Mammary epithelial cell (primary cell): ENCODE results near the gene CPNE9.

Experiments
- CTCF ChIP-seq, 2 donors: IDR thresholded peaks in 1 of 2; conservative IDR thresholded peaks in 1 of 2; 2 replicates each; pipeline ENCODE4 v1.5.1; 2011 to 2012; ENCODE audit warnings: inconsistent platforms in 2 of 2, low read length in 2 of 2, mild to moderate bottlenecking in 2 of 2, control low read depth in 1 of 2, low read depth in 1 of 2; ENCODE audit not compliant: insufficient read depth in 1 of 2; ENCODE audit errors: extremely low read depth in 1 of 2
- EZH2 ChIP-seq: IDR thresholded peaks from 2 replicates; pipeline ENCODE4 v1.6.1; 2012; ENCODE audit warnings: low read length, inconsistent platforms, borderline replicate concordance

- TF ChIP-seq CTCF (conservative IDR thresholded peaks at IDR 0.05 in 1 of 2, IDR thresholded peaks at IDR 0.05 in 1 of 2; ENCODE audit: extremely low read depth in 1 of 2, insufficient read depth in 1 of 2, low read depth in 1 of 2, low read length in 2 of 2) (no peak), EZH2 (no peak)
These were observed 2.6 kb upstream of the CPNE9 start for GRCh38 chr3:9701006-9701405.
